NOMO-1 treated with DMSO at 0.1 percent for 48 hours (cell line): ENCODE results near the gene UMODL1.
A peak's percentile ranks its signal among the peaks of the same experiment; 100 is the strongest.
"Not testable (repeated sequence)": the region's sequence is repeated elsewhere in the genome, so short reads cannot be mapped to it uniquely, and the experiment has no call there.

Experiments used
- DNase-seq: peaks from one replicate; lab custom pipeline; 2025; ENCODE audit not compliant: unreplicated experiment; lab: John Stamatoyannopoulos, UW

Gene UMODL1

GRCh38 chr21:42161401-42161955 lies 90.4 kb downstream of the UMODL1 start:
- no peak for DNase-seq

DNA sequence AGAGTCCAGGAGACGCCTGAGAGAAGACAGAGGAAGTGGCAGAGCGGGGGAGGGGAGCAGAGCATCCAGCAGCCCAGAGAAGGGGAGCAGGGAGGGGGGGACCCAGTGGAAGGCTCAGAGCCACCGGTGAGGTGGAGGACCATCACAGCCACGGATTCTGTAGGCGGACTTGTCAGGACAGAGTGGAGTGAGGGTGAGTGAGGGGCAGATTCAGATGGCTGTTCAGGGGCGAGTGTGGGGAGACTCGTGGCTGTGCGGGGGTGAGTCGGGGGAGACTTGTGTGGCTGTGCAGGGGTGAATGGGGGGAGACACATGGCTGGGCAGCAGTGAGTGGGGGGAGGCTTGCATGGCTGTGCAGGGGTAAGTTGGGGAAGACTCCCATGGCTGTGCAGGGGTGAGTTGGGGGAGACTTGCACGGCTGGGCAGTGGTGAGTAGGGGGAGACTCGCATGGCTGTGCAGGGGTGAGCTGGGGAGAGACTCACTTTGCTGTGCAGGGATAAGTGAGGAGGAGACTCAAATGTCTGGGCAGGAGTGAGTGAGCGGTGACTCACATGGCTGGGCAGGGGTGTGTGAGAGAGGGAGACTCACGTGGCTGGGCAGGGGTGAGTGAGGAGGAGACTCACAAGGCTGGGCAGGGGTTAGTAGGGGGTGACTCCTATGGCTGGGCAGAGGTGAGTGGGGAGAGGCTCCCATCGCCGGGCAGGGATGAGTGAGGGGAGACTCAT lies 91.0 kb downstream of the UMODL1 start:
- no peak for DNase-seq

- DNase-seq = no peak
Measured at GRCh38 chr21:42162831-42163510, 91.9 kb downstream of the UMODL1 start.

GRCh38 chr21:42163511-42163863 lies 92.4 kb downstream of the UMODL1 start:
- DNase-seq = no peak

GRCh38 chr21:42164064-42164789 lies 93.1 kb downstream of the UMODL1 start:
- DNase-seq = peak; percentile 36

- no peak for DNase-seq
Measured at GRCh38 chr21:42164818-42165217, 93.7 kb downstream of the UMODL1 start.

DNA sequence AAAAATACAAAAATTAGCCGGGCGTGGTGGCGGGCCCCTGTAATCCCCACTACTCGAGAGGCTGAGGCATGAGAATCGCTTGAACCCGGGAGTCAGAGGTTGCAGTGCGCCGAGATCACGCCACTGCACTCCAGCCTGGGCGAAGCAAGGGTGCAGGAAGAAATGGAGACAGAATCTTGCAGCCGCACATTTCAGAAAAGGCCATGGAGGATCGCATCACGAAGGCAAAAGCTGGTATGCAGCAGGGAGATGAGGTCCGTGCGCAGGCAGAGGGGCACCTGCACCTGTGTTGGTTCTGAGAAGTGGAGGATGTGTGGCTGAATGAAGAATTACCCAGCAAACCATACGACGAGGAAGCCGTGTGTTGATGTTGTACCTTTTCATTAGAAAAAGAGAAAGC lies 94.8 kb downstream of the UMODL1 start:
- no peak for DNase-seq

- DNase-seq = no peak
Measured at GRCh38 chr21:42169758-42170157, 98.6 kb downstream of the UMODL1 start.

- DNase-seq = no peak
Measured at GRCh38 chr21:42171091-42172053, 100.3 kb downstream of the UMODL1 start.

DNA sequence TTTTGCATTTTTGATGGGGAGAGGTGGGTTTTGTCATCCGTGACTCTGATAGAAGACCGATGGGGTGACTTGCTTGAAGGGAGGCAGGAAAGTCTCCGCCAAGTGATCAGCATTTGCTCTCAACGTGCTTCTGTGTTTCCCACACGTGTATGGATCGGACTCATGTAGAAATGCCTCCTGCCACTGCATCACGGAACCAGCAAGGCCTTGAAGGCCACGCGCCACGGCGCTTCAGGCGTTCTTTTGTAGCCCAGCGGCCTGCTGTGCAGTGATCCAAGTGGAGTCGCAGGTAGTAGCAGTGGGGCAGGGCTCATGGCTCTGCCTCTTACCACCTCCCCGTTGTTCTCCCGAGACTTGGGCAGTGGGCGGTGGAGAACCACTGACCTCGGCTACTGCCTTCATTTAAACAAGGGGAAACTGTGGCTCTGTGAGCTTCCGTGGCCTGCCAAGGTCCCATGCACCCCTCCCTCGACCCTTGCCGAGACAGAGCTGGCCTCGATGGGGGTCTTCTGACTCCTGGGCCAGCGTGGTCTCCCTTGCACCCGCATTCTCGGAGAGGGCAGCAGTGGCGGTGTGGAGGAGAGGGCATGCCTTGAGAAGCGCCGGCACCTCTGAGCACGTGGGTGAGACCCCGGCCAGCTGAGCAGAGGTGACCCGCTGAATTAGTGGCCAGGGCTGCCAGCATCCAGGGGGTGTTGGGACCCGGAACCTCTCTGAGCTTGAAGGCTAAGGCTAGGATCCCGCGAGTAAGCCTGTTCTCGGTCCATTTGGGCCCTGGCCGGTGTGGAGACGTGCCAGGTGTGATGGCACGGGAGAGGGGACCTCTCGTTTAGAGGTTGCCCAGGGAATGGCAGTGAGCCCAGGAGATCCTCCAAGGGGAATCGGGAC lies 101.7 kb downstream of the UMODL1 start:
- DNase-seq = no peak

DNA sequence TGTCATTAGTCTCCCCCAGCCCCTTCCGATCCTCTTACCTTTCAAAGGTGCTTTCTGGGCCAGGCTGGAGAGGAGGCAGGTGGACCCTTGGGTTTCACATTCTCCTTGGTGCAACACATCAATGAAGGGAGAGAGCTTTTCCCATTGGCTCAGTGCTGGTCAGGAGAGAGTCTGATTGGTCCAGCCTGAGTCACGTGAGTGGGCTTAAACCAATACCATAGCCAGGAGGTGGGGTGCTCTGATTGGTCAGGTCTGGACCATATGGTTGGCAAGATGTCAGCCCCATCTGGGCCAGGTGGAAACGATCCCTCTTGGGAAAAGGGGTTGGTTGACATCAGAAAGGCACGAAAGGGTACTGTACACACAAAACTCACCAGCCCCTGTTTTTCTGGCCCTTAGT lies 103.1 kb downstream of the UMODL1 start:
- DNase-seq = no peak

DNA sequence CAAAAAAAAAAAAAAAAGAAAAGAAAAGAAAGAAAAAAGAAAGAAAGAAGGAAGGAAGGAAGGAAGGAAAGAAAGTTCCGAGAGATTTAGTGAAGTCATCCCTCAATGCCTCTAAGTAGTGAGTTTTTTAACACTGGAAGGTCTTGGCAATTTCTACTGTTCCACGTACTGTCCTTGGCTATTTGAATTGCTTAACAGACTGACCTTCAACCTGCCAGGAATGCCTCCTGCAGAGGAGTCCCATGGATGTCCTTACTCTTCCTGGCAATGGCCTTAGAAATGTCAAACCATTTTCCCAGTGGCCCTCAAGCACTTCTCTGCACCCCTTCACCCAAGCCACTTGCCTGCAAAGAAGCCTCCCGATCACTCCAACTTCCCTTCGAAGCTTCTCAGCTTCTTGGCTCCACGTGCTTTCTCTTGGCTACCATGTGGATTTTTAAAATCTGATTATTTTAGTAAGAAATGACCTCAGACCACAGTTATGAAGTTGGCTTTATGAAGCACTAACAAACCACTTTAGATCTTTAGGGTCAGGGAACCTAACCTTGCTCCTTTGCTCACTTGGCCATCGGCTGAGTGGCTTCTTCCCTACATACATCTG lies 104.1 kb downstream of the UMODL1 start:
- DNase-seq = no peak

- DNase-seq = no peak
Measured at GRCh38 chr21:42176859-42177258, 105.7 kb downstream of the UMODL1 start.

DNA sequence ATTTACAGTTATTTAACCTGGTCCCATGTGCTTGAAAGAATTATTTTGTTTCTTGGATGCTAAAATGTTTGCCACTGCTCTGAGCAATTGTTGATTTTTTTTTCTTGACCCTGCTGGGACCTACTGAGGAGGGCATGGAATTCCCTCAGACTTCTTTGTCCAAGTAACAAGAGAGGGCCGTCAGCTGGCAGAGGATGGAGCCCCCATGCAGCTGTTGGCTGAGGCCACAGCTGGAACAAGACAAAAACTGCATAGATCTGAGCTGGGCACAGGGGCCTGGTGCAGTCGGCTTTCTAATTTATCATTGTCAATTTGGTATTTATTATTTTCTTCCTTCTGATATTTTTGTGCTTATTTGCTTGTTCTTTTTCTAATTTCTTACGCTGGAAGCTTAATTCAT lies 108.2 kb downstream of the UMODL1 start:
- no peak for DNase-seq

GRCh38 chr21:42180001-42180400 lies 108.9 kb downstream of the UMODL1 start:
- not testable (repeated sequence) for DNase-seq

DNA sequence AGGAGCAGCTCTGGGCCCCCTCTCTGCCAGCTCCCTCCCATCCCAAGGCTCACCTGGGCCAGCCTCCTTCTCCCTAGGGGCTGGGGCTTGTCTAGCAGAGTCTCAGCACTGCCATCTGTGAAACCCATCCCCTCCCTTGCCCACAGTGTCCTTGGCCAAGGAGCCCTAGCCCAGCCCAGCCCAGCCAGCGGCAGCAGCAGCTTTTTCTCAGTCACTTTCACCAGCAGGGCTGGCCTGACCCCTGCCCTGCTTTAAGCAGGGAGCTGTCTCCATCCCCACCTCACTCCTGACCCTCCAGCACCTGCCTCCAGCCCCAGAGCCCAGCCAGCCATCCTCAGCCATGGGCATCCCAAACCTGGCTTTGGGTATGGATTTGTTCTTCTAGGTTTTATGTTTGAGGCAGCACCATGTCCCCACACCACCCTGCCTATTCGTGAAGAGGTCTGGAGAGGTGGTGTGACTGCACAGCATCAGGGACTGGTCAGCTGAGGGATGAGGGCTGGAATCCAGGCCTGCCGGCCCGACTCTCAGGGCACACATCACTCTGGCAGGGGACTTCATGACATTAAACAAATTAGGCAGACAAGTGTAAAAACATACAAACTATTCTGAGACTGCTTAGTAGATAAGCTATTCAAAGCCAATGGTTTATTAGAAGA lies 111.7 kb downstream of the UMODL1 start:
- no peak for DNase-seq

DNA sequence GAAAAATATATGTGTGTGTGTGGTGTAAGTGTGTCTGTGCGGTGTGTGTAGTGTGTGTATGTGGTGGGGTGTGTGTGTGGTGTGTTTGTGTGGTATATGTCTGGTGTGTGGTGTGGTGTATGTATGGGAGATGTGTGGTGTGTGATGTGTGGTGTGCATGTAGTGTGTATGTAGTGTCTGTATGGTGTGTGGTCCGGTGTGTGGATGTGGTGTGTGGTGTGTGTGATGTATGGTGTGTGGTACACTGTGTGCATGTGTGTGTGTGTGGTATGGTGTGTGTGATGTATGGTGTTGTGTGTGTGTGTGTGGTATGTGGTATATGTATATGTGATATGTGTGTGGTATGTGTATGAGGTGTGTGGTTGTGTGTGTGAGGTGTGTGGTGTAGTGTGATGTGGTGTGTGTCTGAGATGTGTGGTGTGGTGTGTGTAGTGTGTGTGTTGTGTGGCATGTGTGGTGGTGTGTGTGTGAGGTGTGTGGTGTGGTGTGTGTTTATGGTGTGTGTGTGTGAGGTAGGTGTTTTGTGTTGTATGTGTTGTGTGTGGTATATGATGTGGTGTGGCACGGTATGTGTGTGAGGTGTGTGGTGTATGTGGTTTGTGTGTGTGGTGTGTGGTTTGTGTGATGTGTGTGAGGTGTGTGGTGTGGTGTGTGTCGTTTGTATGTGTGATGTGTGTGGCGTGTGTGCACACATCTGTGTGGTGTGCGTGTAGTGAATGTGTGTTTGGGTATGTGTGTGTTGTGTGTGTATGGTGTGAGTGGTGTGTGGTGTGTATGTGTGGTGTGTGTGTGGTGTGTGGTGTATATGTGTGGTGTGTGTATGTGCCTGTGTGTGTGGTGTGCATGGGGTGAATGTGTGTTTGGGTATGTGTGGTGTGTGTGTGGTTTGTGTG lies 112.5 kb downstream of the UMODL1 start:
- DNase-seq = no peak

DNA sequence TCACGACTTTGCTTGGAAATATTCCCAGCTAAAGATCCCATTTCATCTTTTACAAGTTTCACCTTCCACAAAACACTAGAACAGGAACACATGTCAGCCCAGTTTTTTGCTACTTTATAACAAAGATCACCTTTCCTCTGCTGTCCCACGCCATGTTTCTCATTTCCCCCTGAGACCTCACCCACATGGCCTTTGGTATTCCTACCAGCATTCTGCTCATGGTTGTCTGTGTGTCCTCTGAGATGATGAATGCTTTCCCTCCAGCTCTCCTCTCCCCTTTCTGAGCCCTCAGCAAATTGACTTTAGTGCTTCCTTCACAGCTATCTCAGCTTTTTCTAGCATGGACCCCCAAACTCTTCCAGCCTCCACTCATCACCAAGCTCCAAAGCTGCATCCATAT lies 115.5 kb downstream of the UMODL1 start:
- DNase-seq = no peak
